ENCODE measurements around the gene TRPC1. TPM values are rescaled to one million over a fixed set of nuclear protein-coding genes. Genes with fewer than 3 reads are reported as not detected.

The TRPC1 gene
- total RNA-seq, 1 experiment from 2014 or later = 3.8 TPM

- H3K4me3 ChIP-seq = no peak overlapping the region
- no peaks in the 10 kb centered on the region for H3F3A ChIP-seq (ENCODE audit: insufficient read depth, low read depth)
- no peaks in the 10 kb centered on the region for H4K20me1 ChIP-seq (ENCODE audit: insufficient read depth)
- no peaks in the 10 kb centered on the region for H3K4me1 ChIP-seq (replicated peaks; ENCODE audit: insufficient read depth)
- no peak overlapping the region for H3K27ac ChIP-seq
- no peaks in the 10 kb centered on the region for H3K36me3 ChIP-seq (ENCODE audit: low read depth)
- ChIA-PET POLR2A (ENCODE audit: unreplicated experiment) (no interaction called here), CTCF (no interaction called here)
- H3K79me2 ChIP-seq (ENCODE audit: low read depth) = no peaks in the 10 kb centered on the region
- no peak for DNase-seq
- intact Hi-C loops (cut with micrococcal nuclease; ENCODE audit: unreplicated experiment) = no loop called here
- no TSS peak for BruUV-seq (replicated peaks)
- H3K4me2 ChIP-seq = no peak overlapping the region
- no peaks in the 10 kb centered on the region for H3K27me3 ChIP-seq (ENCODE audit: insufficient read depth, low read depth)
- no peaks in the 10 kb centered on the region for H3K9me3 ChIP-seq (ENCODE audit: insufficient read depth, low read depth)
- TF ChIP-seq EZH2 (IDR thresholded peaks at IDR 0.05; ENCODE audit: low read depth) = no peak
- TF ChIP-seq, protein P1, sequence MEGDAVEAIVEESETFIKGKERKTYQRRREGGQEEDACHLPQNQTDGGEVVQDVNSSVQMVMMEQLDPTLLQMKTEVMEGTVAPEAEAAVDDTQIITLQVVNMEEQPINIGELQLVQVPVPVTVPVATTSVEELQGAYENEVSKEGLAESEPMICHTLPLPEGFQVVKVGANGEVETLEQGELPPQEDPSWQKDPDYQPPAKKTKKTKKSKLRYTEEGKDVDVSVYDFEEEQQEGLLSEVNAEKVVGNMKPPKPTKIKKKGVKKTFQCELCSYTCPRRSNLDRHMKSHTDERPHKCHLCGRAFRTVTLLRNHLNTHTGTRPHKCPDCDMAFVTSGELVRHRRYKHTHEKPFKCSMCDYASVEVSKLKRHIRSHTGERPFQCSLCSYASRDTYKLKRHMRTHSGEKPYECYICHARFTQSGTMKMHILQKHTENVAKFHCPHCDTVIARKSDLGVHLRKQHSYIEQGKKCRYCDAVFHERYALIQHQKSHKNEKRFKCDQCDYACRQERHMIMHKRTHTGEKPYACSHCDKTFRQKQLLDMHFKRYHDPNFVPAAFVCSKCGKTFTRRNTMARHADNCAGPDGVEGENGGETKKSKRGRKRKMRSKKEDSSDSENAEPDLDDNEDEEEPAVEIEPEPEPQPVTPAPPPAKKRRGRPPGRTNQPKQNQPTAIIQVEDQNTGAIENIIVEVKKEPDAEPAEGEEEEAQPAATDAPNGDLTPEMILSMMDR (conservative IDR thresholded peaks at IDR 0.05) = no peak
- no peaks in the 10 kb centered on the region for H3K9me2 ChIP-seq (ENCODE audit: insufficient read depth)
- no peak overlapping the region for H2AFZ ChIP-seq
Observed at GRCh38 chr3:142794508-142794907, 70.7 kb downstream of the TRPC1 start.

GRCh38 chr3:142795332-142795731 is 71.5 kb downstream of the TRPC1 start:
- CTCF ChIA-PET = no interaction called here
- BruUV-seq (replicated peaks) = no TSS peak

GRCh38 chr3:142796823-142797222 is 73.0 kb downstream of the TRPC1 start:
- no TSS peak for BruUV-seq (replicated peaks)
- ChIA-PET POLR2A (ENCODE audit: unreplicated experiment) (no interaction called here), CTCF (no interaction called here)
- Histone ChIP-seq H3K27ac (no peak overlapping the region), H3K36me3 (ENCODE audit: low read depth) (no peaks in the 10 kb centered on the region), H3F3A (ENCODE audit: insufficient read depth, low read depth) (no peaks in the 10 kb centered on the region), H3K9me3 (ENCODE audit: insufficient read depth, low read depth) (no peaks in the 10 kb centered on the region), H3K4me3 (no peak overlapping the region), H3K4me1 (replicated peaks; ENCODE audit: insufficient read depth) (no peaks in the 10 kb centered on the region), H3K9me2 (ENCODE audit: insufficient read depth) (no peaks in the 10 kb centered on the region), H3K79me2 (ENCODE audit: low read depth) (no peaks in the 10 kb centered on the region), H4K20me1 (ENCODE audit: insufficient read depth) (no peaks in the 10 kb centered on the region), H3K27me3 (ENCODE audit: insufficient read depth, low read depth) (no peaks in the 10 kb centered on the region), H3K4me2 (no peak overlapping the region), H2AFZ (no peak overlapping the region)
- intact Hi-C loops (cut with micrococcal nuclease; ENCODE audit: unreplicated experiment) = no loop called here
- no peak for TF ChIP-seq EZH2 (IDR thresholded peaks at IDR 0.05; ENCODE audit: low read depth)
- TF ChIP-seq, protein P1 (conservative IDR thresholded peaks at IDR 0.05) = no peak
- DNase-seq = no peak

More at GRCh38 chr3:142795332-142795731, 71.5 kb downstream of the TRPC1 start:
- no peaks in the 10 kb centered on the region for H3K9me2 ChIP-seq (ENCODE audit: insufficient read depth)
- H3K79me2 ChIP-seq (ENCODE audit: low read depth) = no peaks in the 10 kb centered on the region
- intact Hi-C loops (cut with micrococcal nuclease; ENCODE audit: unreplicated experiment) = no loop called here
- no peak for DNase-seq
- H3K4me2 ChIP-seq = no peak overlapping the region
- no peaks in the 10 kb centered on the region for H3F3A ChIP-seq (ENCODE audit: insufficient read depth, low read depth)
- no peaks in the 10 kb centered on the region for H3K4me1 ChIP-seq (replicated peaks; ENCODE audit: insufficient read depth)
- H3K4me3 ChIP-seq = no peak overlapping the region
- H3K9me3 ChIP-seq (ENCODE audit: insufficient read depth, low read depth) = no peaks in the 10 kb centered on the region
- TF ChIP-seq EZH2 (IDR thresholded peaks at IDR 0.05; ENCODE audit: low read depth) = no peak
- TF ChIP-seq, protein P1 (conservative IDR thresholded peaks at IDR 0.05) = no peak
- no peaks in the 10 kb centered on the region for H4K20me1 ChIP-seq (ENCODE audit: insufficient read depth)
- POLR2A ChIA-PET (ENCODE audit: unreplicated experiment) = no interaction called here
- H2AFZ ChIP-seq = no peak overlapping the region
- H3K36me3 ChIP-seq (ENCODE audit: low read depth) = no peaks in the 10 kb centered on the region
- H3K27ac ChIP-seq = no peak overlapping the region
- H3K27me3 ChIP-seq (ENCODE audit: insufficient read depth, low read depth) = no peaks in the 10 kb centered on the region
